Hepatocyte (in vitro differentiated cells): ENCODE data around the gene FAM98A.

Experiments used
- EZH2 ChIP-seq: fragments of 200-600 bp; sonication (generic); IDR thresholded peaks from 2 replicates; pipeline ENCODE4 v1.6.1; 2016; ENCODE audit warnings: antibody characterized with exemption, mild to moderate bottlenecking, borderline replicate concordance
- TF ChIP-seq, protein P1 (sequence below): fragments of 200-600 bp; sonication (generic); IDR thresholded peaks from 2 replicates; pipeline ENCODE4 v1.5.1; 2016; ENCODE audit warnings: antibody characterized with exemption, mild to moderate bottlenecking; ENCODE audit not compliant: poor library complexity

GRCh38 chr2:33535421-33535820, 63.7 kb downstream of the FAM98A start:
- no peak for TF ChIP-seq EZH2
- TF ChIP-seq, protein P1, sequence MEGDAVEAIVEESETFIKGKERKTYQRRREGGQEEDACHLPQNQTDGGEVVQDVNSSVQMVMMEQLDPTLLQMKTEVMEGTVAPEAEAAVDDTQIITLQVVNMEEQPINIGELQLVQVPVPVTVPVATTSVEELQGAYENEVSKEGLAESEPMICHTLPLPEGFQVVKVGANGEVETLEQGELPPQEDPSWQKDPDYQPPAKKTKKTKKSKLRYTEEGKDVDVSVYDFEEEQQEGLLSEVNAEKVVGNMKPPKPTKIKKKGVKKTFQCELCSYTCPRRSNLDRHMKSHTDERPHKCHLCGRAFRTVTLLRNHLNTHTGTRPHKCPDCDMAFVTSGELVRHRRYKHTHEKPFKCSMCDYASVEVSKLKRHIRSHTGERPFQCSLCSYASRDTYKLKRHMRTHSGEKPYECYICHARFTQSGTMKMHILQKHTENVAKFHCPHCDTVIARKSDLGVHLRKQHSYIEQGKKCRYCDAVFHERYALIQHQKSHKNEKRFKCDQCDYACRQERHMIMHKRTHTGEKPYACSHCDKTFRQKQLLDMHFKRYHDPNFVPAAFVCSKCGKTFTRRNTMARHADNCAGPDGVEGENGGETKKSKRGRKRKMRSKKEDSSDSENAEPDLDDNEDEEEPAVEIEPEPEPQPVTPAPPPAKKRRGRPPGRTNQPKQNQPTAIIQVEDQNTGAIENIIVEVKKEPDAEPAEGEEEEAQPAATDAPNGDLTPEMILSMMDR, result no peak
